Neuron (in vitro differentiated cells): ENCODE measurements around the gene TLK1.

Experiments used
- H2AFZ ChIP-seq: one replicate; pipeline ENCODE4 v1.6.1; 2013; ENCODE audit warnings: low read depth, mild to moderate bottlenecking, inconsistent platforms, low read length, moderate library complexity
- H3K27me3 ChIP-seq: one replicate; pipeline ENCODE4 v1.6.1; 2013; ENCODE audit warnings: low read length; ENCODE audit not compliant: insufficient read depth
- H3K36me3 ChIP-seq: one replicate; pipeline ENCODE4 v1.6.1; 2013; ENCODE audit warnings: low read length; ENCODE audit not compliant: insufficient read depth
- H3K4me1 ChIP-seq: one replicate; pipeline ENCODE4 v1.6.1; 2013; ENCODE audit warnings: low read length; ENCODE audit not compliant: insufficient read depth
- H3K4me3 ChIP-seq: 2 replicates; pipeline ENCODE4 v1.5.1; 2013; ENCODE audit warnings: mild to moderate bottlenecking, low read length, moderate library complexity
- H3K9me3 ChIP-seq: one replicate; pipeline ENCODE4 v1.6.1; 2013; ENCODE audit warnings: low read length

Gene TLK1

DNA sequence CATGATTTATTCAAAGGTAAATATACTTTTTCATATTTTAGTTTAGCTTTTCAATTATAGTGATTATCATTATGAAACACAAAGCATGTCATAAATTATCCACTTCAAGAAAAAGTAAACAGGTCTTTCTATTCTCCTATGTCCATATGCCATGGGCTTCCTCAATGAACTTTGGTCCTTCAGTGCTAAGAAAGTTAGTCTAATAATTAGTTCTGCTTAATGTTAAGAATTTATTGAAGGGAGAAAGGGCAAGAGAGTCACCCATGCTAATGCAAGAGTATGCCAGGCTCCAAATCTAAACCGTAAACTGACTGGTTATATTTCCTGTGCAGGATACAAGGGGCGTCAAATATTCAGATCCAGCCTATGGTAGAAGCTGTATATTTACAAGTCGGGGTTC is 135.5 kb downstream of the TLK1 start:
- Histone ChIP-seq H3K4me3 (no peak overlapping the region), H3K9me3 (no peaks in the 10 kb centered on the region), H3K27me3 (no peaks in the 10 kb centered on the region), H3K4me1 (no peaks in the 10 kb centered on the region), H2AFZ (no peak overlapping the region), H3K36me3 (peaks cover 24% of the 10 kb centered on the region)

DNA sequence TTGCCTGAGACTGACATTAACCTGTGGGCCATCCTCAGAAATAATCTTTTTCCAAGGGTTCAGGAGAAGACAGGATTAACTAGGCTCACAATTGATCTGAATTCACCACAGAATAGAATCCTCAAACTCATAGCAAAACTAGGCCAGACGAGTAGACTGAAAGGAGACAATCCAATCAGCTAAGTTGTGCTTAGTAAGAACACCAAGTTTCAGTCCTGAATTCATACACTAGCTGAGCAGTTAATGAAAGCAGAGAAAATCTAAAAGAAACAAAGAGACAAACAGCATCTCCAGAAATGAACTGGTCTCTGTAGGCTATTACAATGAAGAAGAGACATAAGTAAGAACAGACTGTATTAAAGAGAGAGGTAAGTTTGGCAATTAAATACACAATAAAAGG is 142.2 kb downstream of the TLK1 start:
- H3K4me1 ChIP-seq = no peaks in the 10 kb centered on the region
- peaks cover 23% of the 10 kb centered on the region for H3K36me3 ChIP-seq
- no peak overlapping the region for H3K4me3 ChIP-seq
- H2AFZ ChIP-seq = no peak overlapping the region
- no peaks in the 10 kb centered on the region for H3K9me3 ChIP-seq
- no peaks in the 10 kb centered on the region for H3K27me3 ChIP-seq

DNA sequence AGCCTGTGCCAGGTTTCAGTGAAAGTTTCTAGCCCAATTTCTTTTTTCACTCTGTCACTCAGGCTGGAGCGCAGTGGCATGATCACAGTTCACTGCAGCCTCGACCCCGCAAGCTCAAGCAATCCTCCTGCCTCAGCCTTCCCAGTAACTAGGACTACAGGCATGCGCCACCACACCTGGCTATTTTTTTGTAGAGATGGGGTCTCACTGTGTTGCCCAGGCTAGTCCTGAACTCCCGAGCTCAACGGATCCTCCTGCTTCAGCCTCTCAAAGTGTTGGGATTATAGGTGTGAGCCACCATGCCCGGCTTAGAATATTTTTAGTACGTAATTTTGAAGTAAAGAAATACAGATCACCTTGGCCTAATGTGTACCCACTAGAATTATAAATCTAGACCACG is 144.6 kb downstream of the TLK1 start:
- Histone ChIP-seq H3K27me3 (no peaks in the 10 kb centered on the region), H2AFZ (no peak overlapping the region), H3K9me3 (no peaks in the 10 kb centered on the region), H3K4me1 (no peaks in the 10 kb centered on the region), H3K4me3 (no peak overlapping the region), H3K36me3 (peaks cover 37% of the 10 kb centered on the region)

DNA sequence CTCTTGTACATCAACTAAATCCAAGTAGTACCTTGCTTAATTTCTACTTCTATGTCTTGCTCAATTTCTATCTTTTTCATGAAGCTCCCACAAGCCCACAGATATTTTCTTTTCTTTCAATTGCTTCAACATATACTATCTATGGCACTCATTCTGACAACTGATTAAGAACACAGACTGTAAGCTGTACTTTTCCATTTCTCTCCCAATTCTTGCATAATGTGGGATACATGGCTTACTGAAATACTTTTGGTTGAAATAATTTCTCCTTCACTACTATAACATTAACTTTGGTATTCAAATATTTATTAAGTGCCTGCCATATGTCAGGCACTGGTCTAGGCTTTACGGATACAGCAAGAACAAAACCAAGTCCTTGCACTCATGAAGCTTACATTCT is 146.8 kb downstream of the TLK1 start:
- Histone ChIP-seq H3K4me1 (no peaks in the 10 kb centered on the region), H3K27me3 (no peaks in the 10 kb centered on the region), H3K36me3 (peaks cover 57% of the 10 kb centered on the region), H3K4me3 (no peak overlapping the region), H2AFZ (no peak overlapping the region), H3K9me3 (no peaks in the 10 kb centered on the region)

DNA sequence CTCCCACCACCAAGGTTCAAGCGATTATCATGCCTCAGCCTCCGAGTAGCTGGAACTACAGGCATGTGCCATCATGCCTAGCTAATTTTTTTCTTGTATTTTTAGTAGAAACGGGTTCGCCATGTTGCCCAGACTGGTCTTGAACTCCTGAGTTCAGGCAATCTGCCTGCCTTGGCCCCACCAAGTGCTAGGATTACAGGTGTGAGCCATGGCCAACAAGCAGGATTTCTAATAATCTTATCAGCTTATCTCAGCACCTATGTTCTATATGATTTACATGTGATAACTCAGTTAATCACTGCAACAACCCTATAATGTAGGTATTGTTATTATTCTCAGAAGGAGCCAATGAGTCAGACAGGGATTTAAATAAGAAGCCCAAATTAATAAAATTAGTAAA is 151.3 kb downstream of the TLK1 start:
- Histone ChIP-seq H3K4me3 (no peak overlapping the region), H3K9me3 (no peaks in the 10 kb centered on the region), H3K27me3 (no peaks in the 10 kb centered on the region), H2AFZ (no peak overlapping the region), H3K4me1 (no peaks in the 10 kb centered on the region), H3K36me3 (peaks cover 81% of the 10 kb centered on the region)

DNA sequence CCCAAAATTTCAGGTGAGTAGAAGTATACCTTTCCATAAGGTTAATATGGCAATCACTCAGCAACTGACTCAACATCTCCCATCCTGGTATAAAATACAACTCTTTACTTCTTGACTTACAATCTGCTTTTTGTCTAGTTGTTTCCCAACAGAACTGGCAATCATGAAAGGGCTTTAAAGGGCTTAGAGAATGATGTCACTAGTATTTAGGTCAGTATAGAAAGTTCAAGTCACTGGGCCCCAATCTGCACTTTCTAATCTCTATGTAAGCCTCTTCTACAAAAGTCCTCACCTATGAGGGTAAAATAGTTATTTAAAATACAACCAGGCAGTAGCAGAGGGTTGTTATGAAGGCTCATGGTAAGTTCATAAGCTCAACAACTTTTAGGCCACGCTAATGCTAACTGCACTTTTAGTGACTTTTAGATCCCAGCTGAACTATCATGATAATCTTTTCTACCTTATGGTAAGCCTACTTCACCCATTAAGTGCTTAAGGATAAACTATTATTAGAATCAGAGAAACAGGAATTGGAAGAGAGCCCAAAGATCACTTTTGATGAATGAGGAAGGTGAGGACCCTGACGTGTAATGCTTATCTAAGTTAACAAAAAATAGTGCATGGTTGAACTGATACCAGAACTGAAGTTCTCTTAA is 152.0 kb downstream of the TLK1 start:
- Histone ChIP-seq H3K9me3 (no peaks in the 10 kb centered on the region), H3K27me3 (no peaks in the 10 kb centered on the region), H3K4me3 (no peak overlapping the region), H2AFZ (no peak overlapping the region), H3K4me1 (no peaks in the 10 kb centered on the region), H3K36me3 (peaks cover 78% of the 10 kb centered on the region)

DNA sequence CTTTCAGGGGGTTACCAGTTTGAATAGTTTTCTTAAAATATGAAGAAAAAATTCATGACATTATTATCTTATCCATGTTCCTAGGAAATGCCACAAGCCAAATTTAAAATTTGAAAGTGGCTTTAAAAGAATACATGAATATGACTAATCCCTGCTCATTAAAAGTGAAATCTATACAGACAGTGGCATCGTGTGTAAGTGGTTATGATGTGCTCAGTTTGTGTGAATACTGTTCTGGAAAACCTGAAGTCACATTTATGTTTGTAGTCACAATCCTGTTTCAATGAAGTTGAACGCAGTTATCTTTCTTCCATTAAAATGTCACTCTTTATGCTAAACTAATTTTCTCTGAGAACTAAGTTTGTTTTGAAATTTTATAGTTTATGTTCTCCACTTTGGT is 155.9 kb downstream of the TLK1 start:
- Histone ChIP-seq H3K36me3 (peaks cover 61% of the 10 kb centered on the region), H3K4me1 (no peaks in the 10 kb centered on the region), H2AFZ (no peak overlapping the region), H3K4me3 (no peak overlapping the region), H3K27me3 (no peaks in the 10 kb centered on the region), H3K9me3 (no peaks in the 10 kb centered on the region)

DNA sequence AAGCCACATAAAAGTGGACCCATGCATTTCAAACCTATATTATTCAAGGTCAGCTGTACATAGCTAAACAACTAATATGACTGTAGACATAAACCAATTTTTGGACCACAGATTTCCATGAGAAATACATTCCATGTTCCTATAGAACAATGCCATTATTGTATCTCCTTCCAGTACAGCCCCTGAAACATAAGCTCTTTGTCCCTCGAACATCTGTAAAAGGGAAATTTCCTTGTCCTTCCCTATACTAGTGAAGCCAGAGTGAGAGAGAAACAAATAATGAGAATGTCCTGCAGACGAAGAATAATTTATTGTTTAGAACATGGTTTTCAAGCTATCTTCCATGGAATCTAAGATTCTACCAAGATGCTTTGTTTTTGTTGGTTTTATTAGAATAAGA is 156.3 kb downstream of the TLK1 start:
- H3K9me3 ChIP-seq = no peaks in the 10 kb centered on the region
- H3K36me3 ChIP-seq = peaks cover 62% of the 10 kb centered on the region
- no peaks in the 10 kb centered on the region for H3K4me1 ChIP-seq
- no peak overlapping the region for H2AFZ ChIP-seq
- no peaks in the 10 kb centered on the region for H3K27me3 ChIP-seq
- no peak overlapping the region for H3K4me3 ChIP-seq

DNA sequence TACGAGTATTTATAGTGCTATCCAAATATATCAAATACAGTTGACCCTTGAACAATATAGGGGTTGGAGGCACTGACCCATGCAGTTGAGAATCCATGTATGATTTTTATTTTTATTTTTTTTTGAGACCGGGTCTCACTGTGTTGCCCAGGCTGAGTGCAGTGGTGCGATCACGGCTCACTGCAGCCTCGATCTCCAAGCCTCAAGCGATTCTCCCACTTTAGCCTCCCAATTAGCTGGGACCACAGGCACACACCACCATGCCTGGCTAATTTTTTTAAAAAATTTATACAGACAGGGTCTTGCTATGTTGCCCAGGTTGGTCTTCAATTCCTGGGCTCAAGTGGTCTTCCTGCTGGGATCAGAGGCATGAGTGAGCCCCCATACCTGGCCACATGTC is 161.0 kb downstream of the TLK1 start:
- Histone ChIP-seq H3K4me3 (no peak overlapping the region), H3K36me3 (peaks cover 63% of the 10 kb centered on the region), H2AFZ (no peak overlapping the region), H3K4me1 (no peaks in the 10 kb centered on the region), H3K9me3 (no peaks in the 10 kb centered on the region), H3K27me3 (no peaks in the 10 kb centered on the region)

DNA sequence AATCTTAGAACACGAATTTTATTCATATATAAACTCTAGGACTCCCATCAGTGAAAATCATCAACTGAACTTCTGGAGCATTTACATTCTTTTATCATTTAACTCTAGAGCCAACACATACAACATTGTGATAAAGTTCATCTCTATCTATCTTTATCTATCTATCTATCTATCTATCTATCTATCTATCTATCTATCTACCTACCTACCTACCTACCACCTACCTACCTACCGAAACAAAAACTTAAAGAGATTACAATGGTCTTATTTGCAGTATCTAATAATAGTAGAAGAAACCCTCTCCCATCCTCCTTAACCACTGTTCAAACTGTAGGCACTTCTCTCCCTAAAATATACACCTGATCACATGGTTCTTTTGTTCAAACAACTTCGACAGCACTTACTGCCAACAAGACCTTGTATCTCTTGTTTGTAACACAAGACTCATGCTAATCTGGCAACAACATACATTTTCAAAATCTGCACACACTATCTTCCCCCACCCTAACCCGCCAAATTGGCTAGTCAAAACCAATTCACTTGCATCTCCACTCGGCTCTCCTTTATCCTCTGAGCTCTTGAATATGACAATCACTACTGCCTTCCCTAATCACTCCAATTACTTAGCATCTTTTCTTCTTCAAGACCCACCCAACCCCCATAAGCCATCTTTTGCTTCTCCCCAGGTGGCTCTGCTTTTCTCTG is 162.6 kb downstream of the TLK1 start:
- no peak overlapping the region for H2AFZ ChIP-seq
- peaks cover 63% of the 10 kb centered on the region for H3K36me3 ChIP-seq
- no peaks in the 10 kb centered on the region for H3K27me3 ChIP-seq
- H3K4me1 ChIP-seq = no peaks in the 10 kb centered on the region
- H3K9me3 ChIP-seq = no peaks in the 10 kb centered on the region
- no peak overlapping the region for H3K4me3 ChIP-seq

DNA sequence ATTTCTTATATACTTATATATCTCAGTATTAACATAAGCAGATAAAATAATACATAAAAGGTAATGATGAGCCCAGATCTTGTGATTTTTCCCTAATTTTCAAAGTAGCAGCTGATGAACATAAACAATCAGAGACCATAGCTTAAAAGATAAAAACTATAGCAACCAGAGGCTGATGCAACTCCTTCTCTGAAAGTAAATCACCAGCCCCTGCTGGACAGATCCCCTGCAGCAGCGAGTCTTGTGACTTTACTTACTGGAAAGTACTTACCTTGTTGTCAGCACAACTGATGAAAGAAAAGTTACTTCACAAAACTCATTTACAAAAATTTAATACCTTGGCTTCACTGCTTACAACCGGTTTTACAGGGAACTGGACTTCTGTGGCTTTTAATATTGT is 164.4 kb downstream of the TLK1 start:
- H3K4me1 ChIP-seq = no peaks in the 10 kb centered on the region
- H3K36me3 ChIP-seq = peaks cover 76% of the 10 kb centered on the region
- no peaks in the 10 kb centered on the region for H3K27me3 ChIP-seq
- no peak overlapping the region for H2AFZ ChIP-seq
- no peak overlapping the region for H3K4me3 ChIP-seq
- no peaks in the 10 kb centered on the region for H3K9me3 ChIP-seq

DNA sequence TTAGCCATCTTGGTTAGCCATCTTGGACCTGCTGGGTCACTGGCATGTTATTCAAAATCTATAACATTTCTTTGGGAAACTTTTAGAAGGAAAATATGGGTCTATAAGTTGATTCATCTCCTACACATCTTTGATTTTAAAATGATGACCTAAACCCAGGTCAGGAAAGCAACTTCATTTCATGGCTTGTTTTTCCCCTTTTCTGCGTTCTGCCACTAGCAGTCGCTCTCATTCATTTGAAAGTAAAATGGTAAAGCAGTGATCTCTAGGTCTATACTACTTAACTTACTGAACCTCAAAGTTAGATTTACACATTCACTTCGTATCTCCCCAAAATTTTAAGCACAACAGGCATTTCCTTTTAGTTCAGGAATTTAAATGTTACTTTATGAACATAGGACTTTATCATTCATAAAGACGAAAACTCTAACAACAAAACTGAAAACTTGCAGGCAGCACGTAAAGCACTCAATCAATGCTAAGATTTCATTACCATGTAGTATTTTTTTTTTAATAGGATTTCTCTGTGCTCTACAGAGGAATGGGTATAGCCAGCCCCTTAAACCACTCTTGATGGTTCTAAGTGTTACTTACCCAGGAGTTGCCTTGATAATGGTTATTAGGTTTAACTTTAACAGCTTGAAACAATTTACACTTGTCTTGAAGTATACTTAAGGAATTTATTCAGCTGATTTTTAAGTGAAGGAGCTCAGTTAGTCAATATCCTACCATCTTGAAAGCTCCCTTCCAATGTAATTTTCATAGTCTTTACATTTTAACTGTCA is 169.1 kb downstream of the TLK1 start:
- H3K4me3 ChIP-seq = no peak overlapping the region
- H3K9me3 ChIP-seq = no peaks in the 10 kb centered on the region
- no peak overlapping the region for H2AFZ ChIP-seq
- peaks cover 57% of the 10 kb centered on the region for H3K36me3 ChIP-seq
- no peaks in the 10 kb centered on the region for H3K27me3 ChIP-seq
- no peaks in the 10 kb centered on the region for H3K4me1 ChIP-seq

DNA sequence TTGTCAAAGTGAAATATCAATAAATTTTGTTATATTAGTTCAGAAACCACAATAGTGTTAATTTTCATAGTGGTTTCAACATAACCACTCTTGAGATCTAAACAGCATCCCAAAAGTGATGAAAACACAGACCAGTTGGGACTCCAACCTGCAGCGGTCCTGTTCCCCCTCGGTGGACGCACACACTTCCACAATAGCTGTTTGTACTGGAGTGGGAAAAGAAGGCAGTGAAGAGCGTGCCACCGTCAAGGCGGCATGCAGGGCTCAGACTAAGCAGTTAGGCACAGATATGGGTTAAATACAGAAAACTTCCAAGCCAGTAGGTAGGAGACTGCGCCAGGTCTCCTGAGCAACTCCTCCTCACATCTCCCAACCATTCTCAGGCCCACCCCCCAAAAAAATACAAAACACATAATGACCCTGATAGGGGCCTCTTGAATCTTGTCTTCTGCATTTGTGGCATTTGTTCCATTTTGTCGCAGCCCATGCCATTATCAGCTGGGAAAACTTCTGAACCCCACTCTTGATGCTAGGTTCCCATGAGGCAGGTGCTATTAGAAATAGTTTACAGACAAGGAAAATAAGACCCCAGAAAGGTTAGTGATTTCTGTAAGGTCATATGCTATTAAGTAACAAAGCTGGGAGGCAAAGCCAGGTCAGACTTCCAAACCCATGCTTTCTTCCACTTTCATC is 174.0 kb downstream of the TLK1 start:
- Histone ChIP-seq H3K27me3 (no peaks in the 10 kb centered on the region), H3K36me3 (peaks cover 15% of the 10 kb centered on the region), H3K4me3 (no peak overlapping the region), H3K4me1 (no peaks in the 10 kb centered on the region), H2AFZ (no peak overlapping the region), H3K9me3 (no peaks in the 10 kb centered on the region)
